SK-N-DZ (cell line): ENCODE data around the gene ZBTB20.

ENCODE experiments used
- DNase-seq: peaks from one replicate; pipeline ENCODE4 v3.0.0-alpha.2; 2015; ENCODE audit warnings: low spot score

Gene ZBTB20

GRCh38 chr3:115021061-115021460 is 126.0 kb downstream of the ZBTB20 start:
- DNase-seq = no peak

- DNase-seq = no peak
These were observed 127.2 kb downstream of the ZBTB20 start for GRCh38 chr3:115019900-115020299.

DNA sequence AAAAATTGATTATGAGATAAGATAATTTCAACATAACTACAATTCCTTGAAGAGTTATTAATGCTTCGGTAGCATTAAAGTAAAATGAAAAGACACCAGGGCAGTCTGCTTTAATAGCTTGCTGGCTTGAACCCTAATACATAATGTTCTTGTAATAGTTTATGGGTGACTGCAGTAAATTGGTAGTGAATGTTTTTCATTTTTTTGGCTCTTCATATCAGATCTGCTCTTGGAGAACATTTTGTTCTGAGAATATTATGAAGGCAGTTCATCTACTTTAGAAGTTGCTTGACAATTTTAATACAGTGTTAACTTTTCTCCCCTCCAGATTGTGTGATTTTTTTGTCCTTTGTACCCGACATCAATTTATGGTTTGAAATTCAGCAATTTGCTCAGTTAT is 128.4 kb downstream of the ZBTB20 start:
- DNase-seq = no peak

GRCh38 chr3:115007966-115008365 is 139.1 kb downstream of the ZBTB20 start:
- DNase-seq = no peak

GRCh38 chr3:115004201-115005140 is 142.6 kb downstream of the ZBTB20 start:
- no peak for DNase-seq

DNA sequence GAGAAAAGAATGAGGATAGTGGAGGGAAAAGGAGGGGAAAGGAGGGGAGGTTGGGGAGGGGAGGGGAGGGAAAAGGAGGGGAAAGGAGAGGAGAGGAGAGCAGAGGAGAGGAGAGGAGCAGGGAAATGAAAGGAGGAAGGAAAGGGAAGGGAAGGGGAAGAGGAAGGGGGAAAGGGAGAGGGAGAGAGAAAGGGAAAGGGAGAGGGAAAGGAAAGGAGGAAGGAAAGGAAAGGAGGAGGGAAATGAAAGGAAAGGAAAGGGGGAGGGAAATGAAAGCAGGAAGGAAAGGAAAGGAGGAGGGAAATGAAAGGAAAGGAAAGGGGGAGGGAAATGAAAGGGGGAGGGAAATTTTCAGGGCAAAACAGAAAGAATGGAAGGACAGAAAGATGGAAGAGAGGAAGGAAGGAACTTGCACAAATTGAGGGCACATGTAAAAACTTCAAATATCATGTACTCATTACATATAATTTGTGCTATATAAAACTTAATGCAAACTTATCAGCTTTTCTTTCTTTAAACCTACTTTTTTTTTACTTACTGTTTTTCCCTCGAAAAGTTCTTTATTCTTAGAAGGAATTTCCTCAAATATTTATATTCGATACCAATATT is 148.0 kb downstream of the ZBTB20 start:
- DNase-seq = no peak

DNA sequence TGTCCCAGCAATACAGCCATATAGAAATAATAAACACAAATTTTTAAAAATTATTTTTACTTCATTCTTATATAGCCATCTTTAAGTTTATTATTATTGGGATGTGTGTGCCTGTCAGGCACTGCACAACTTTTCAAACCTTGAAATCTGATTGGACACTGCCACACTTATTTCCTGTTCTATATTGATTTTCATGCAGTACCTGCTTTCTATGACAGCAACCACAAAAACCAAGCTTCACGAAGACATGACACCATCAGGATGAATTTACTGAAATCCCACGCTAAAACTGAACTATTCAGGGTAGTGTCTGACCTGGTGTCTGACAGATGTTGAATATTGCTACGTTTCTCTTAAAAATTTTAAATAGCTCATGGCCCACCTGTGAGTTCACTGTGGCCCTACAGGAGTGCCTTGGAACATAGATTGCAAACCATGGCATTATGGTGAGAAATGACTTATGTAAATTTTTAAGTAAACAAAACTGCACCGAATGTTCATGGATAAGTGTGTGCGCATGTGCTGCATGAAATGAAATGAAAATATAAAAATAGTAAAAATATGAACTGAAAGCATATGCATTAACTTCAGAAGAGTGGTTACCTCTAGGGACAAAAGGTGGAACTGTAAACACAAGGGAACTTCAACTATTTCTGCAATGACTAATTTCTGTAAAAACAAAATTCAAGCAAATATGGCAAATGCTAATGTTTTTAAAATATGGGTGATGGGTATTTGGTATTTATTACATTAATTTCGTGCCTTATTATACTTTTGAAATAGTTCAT is 152.3 kb downstream of the ZBTB20 start:
- DNase-seq = no peak

DNA sequence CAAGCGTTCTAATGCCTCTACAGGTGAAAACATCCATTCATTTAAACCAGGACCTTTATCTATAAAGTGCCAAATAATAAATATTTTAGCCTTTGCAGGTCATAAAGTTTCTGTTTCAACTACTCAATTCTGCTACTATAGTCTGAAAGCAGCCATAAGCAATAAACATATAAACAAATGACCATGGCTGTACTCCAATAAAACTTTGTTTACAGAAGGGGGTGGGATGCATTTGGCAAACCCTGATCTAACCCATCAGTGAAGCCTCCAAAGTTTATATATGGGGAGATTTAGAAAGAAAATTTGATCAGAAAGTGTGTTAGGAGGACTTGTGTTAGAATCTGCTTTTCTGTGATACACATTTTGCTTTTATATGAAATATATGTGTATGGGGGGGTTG is 161.3 kb downstream of the ZBTB20 start:
- no peak for DNase-seq

GRCh38 chr3:114983248-114983647 is 163.8 kb downstream of the ZBTB20 start:
- DNase-seq = no peak

GRCh38 chr3:114974387-114974786 is 172.7 kb downstream of the ZBTB20 start:
- DNase-seq = no peak

DNA sequence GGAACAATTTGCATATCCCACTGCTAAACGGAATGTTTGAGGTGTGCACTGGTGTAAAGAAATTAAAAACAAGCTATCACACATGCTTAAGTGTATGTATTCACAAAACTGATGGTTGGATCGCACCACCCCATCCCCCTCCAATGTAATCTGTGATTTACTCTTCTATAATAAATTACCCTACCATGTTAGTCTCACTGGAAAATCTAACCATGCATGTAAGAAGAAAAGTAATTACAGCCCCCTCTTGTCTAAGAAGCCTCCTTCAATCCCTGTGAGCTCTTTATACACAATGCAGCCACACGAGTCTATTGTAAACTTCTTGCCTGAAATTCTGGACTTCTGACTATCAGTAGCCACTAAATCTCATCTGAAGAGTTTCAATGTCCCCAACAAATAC is 173.6 kb downstream of the ZBTB20 start:
- DNase-seq = no peak

- DNase-seq = no peak
These were observed 179.9 kb downstream of the ZBTB20 start for GRCh38 chr3:114967168-114967567.

GRCh38 chr3:114962189-114962588 is 184.9 kb downstream of the ZBTB20 start:
- no peak for DNase-seq

GRCh38 chr3:114958930-114959329 is 188.2 kb downstream of the ZBTB20 start:
- DNase-seq = no peak

- no peak for DNase-seq
These were observed 193.3 kb downstream of the ZBTB20 start for GRCh38 chr3:114953800-114954199.

DNA sequence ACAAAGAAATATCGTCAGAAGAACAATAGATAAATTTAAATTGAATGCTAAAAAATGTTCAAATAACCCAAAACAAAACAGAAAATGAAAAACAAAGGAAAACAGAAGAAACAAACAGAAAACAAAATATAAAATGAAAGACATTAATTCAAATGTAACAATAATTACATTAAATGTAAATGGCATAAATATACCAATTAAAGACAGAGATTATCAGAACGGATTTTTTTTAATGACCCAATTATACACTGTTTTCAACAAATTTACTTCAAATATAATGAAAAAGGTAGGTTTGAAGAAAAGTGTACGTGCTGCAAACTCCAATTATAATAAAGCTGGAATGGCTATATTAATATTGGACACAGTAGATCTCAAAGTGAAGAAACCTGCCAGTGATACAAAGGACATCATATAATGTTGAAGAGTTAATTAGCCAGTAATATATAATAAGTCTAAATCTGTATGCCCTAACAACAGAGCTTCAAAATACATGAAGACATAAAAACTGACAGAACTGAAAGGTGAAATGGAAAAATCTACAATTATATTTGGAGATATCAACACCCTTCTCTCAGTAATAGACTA is 193.8 kb downstream of the ZBTB20 start:
- no peak for DNase-seq

GRCh38 chr3:114942773-114943172 is 204.3 kb downstream of the ZBTB20 start:
- no peak for DNase-seq

DNA sequence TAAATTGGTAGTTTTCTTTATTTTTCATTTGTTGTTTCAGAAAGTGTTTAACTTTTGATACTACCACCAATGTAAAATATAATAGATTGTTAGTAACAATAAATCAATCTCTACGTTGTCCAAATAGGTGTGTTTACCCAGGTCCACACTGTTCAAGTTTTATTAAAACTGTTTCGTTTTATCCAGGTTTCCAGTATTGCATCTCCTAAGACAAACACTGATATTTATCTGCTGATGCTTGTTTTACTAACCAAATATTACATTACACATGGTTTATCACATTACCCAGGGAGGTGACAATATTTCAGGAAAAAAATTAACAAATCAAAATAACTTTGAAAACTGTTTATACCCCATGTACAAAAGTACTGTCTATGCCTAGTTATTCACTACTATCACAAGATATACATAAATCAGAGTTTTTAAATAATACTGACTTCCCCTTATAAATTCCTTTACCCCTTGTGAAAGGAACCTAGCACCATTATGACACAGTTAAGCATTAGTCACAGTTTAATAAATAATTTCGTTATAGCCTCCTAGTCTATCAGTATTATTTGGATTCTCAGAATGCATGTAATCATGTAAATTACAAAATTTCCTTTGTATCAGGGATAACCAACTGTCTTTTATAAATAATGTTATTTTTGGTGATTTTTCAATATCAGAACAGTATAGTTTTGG is 205.3 kb downstream of the ZBTB20 start:
- DNase-seq = no peak

DNA sequence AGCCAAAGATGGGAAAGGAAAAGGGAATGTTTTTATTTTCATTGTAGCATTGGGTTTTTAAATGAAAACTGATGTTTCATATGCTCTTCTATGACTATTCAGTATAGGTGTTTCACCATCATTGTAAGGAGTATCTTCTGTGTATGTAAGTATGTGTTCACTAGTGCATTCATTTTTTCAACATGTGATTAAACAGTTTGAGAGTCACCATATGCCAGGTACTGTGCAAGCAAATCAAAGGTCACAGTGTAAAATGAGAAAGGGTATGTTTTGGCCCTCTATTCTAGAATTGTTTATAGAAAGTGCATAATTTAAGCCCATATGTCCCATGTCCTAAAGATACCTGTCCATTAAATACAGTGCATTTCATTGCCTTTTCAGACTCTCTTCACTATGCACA is 207.2 kb downstream of the ZBTB20 start:
- no peak for DNase-seq

- DNase-seq = no peak
These were observed 213.7 kb downstream of the ZBTB20 start for GRCh38 chr3:114933407-114933806.
